Hematopoietic multipotent progenitor cell treated with erythropoietin and hydrocortisone succinate and interleukin-3 and kit ligand, for 17 days (in vitro differentiated cells): ENCODE data around the gene OR6P1.
A peak's percentile ranks its signal among the peaks of the same experiment; 100 is the strongest.

Experiments
- DNase-seq: peaks from one replicate; pipeline ENCODE4 v3.0.0-alpha.2; 2015; ENCODE audit warnings: low spot score

Gene OR6P1, protein sequence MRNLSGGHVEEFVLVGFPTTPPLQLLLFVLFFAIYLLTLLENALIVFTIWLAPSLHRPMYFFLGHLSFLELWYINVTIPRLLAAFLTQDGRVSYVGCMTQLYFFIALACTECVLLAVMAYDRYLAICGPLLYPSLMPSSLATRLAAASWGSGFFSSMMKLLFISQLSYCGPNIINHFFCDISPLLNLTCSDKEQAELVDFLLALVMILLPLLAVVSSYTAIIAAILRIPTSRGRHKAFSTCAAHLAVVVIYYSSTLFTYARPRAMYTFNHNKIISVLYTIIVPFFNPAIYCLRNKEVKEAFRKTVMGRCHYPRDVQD

DNA sequence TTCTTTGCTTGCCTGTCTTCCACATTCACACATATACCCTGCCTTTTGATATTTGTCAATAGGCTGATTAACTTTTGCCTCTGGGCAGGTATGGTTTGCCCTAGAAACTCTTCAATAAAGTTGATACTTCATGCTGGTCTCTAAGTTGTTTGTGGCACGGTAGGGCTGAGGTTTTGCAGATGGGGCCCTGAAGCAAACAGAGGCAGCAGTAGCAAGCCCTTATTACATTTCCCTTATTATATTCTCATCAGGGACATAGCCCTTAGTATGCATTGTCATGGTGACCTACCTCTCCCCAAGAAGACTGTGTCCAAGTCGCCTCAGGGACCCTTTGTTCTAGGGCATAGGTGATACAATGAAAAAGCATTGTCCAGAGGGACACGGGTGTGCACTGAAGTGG is at the start of gene OR6P1:
Gene OR6P1 (minus strand): TSS at position 101 of the 400 bp plus-strand sequence. CDS start 6,976 bp downstream, outside the sequence.
- DNase-seq = no peak

DNA sequence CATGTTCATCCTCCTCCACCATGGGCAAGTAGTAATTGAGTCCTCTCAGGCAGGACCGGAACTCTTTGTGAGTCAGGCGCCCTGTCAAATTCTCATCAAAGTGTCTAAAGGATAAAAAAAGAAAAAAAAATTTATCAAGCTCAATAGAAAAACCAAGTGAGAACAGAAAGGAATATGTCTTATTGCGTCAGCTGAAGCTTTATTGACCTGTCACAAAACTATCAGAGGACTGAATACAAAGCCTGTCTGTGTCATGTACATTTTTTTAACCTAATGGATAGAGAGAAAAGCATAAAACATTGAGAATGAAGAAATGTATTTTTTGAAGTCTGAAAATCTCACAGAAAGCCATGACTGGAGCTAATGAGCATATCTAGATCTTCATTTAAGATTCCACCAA is 43.4 kb upstream of the OR6P1 start:
- no peak for DNase-seq

DNA sequence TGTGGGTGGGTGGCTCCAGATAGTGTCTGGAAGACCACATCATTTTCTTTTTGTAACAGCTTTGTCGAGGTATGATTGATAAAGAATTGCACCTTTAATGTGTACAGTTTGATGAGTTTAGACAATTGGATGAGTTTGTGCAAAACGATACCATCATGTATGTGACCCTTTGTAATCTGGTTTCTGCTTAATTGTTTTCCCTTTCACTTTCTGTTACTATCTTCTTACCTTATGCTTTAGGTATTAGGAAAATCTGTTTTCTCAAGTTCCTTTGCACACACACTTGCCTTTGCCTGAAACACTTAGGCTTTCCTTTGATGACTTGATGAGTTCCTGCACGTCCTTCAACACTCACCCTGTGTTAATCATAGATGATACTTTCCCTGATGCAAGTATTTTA is 41.5 kb upstream of the OR6P1 start:
- DNase-seq = peak; percentile 5

DNA sequence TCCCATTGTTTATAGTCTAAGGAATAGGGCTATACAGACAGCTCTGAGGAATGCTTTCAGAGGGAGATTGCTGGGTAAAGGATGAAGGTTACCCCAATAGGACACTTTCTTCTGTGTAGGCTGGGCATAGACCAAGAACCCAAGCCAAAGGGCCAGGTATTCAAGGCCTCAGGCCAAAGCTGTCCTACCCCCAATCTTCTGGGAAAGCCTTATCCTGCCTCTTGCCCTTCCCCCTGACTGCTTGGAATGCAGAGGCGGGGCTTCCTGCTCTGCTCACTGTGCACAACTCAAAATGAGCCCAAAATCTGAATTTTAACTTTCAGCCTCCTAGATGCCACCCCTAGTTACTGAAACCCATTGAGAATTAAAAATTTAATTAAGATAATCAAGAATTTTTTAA is 36.9 kb upstream of the OR6P1 start:
- no peak for DNase-seq

DNA sequence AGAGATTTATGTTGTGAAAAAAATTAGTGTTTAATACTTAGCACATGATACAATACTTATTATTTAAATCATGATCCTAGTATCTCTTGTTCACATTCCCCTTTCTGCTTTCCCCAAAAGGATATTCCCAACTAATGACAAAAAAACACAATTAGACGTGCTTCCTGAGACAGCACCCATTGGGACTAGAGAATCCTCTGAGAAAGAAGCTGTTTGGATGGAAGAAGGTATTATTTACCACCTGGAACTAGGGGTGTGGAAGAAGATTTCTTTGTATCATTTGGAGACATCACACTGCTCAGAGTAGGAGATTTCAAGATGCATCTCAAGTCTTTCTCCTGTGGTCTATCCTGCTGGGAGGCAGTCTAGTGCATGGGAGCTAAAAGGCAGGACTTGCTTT is 34.6 kb upstream of the OR6P1 start, which contains the start of gene OR10Z1:
Gene OR10Z1 (plus strand): TSS at position 301 of the 400 bp plus-strand sequence. CDS start 1,171 bp downstream, outside the sequence.
- DNase-seq = no peak

DNA sequence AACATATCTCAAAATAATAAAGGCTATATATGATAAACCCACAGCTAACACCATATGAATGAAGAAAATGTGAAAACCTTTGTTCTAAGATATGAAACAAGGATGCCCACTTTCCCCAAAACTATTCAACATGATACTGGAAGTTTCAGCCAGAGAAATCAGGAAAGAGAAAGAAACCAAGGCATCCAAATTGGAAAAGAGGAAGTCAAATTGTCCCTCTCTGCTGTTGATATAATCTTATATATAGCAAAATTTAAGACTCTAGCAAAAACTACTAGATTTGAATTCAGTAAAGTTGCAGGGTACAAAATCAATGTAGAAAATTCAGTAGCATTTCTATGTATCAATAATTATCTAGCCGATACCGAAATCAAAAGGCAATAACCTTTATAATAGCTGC is 30.4 kb upstream of the OR6P1 start:
- no peak for DNase-seq

DNA sequence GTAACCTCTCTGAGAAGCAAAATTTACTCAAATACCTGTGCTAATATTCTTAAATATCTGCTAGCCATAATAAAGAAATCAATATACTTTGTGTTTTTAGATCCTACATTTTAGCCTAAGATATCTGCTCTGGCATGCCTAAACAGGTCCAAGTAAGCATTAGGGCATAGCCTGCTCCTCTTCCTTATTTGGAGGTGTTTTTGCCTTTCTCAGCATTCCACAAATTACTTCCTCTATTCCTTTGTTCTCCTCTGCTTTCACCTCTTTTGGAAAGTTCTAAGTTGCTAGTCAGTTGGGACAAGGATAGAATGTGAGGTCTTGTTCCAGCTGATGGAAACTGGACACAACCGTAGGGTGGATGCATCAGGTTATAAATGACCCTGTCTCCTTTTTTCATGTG is 16.6 kb upstream of the OR6P1 start:
- no peak for DNase-seq

DNA sequence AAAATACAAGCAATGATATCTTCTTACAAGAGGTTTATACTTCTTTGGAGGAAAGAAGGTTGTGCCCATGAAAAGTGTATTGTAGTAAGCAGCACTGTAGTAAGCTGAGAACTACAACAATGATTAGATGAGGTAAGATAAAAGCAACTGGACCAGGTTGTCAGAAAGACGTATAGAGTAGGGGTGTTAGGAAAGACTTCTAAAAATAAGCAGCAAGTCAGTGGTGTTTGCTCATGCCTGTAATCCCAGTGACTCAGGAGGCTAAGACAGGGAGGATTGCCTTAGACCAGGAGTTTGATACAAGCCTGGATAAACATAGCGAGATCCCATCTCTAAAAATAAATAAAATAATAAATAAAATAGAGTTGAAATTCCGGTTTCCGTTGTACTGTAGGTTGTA is 13.6 kb upstream of the OR6P1 start:
- no peak for DNase-seq

DNA sequence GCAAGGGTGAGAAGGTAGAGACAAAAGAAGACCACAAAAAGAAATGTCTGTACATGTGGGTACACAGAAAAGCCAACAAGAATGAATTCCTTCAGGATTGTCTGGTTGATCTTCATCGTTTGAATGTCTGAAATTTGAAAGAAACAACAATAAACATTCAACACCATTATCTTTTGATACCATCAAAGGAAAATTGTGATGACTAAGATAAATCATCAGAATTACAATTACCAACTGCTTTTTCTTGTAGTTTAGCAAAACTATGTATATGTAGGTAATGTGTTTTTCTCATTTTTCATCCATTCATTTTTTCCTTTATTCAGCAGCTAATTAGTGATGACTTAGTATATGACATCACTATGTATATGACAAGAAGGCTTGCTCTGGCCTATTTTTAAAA is 9.4 kb upstream of the OR6P1 start, which contains the start of gene OR10X1:
Gene OR10X1 (minus strand): TSS at position 167 of the 400 bp plus-strand sequence. CDS start 0 bp downstream, at position 167.
- DNase-seq = no peak

DNA sequence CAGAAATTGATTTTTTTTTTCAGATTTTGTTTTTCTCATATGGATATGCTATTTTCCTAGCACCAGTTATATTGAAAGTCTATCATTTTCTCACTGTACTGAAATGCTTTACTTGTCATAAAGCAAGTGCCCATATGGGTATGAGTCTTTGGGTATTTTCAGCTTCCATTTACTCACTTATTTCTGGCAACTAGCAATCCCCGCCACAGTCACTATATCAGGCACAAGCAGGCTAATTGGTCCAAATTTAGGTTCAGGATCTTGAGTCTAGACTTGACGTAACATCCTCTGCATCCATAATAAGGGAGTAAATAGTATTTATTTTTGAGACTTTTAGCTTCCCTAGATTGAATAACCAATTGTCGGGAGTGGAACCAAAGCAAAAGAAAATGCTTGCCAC is 7.2 kb upstream of the OR6P1 start:
- no peak for DNase-seq

DNA sequence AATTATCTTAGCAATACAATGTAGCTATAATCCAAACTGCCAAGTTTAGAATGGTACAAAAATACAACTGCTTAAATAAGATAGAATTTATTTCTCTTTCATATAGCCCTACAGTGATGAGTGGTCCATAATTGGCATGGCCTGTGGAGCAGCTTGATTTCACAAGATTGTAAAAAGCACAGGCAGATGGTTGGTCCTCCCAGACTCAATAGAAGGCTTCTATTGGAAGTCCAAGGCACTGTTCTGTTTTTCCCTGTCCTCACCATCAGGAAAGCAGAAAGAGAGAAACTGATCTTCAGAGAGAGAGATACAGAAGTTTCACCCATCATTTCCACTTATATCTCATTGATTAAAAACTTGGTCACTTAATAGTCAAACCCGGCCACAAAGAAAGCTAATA is 1.8 kb upstream of the OR6P1 start:
- DNase-seq = no peak

DNA sequence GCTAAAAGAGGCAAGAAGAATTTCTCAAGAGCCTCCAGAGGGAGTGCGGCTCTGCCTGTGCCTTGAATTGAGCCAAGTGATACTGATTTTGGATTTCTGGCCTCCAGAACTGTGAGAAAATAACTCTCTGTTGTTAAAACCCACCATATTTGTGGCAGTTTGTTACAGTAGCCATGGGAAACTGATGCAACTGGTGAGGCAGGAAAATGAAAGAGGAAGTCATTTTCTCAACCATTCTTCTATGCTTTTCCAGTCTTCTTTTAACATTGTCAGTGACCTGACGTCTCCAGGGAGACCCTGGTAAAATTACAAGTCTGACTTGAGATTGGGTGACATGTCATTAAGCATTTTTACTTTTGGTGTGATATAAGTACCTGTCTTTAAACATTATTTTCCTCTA is 5.8 kb downstream of the OR6P1 start:
- no peak for DNase-seq

DNA sequence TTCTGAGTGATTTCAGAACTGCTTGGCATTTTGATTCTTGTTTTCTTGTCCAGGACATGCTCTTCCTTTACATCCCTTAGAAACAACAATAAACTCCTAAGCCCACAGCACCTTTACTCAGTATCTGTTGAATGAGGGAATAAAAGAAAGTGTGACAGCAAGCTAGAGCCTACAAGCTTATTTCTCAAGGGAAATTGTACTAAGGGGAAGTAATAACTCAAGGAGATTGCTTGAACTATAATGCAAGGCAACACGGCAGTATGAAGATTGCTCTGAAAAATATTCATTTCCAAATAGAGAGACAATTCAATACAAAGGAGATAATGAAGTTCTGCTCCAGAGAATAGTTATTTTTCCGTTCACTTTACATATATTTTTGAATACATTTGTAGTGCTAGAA is 6.5 kb downstream of the OR6P1 start:
- DNase-seq = no peak

DNA sequence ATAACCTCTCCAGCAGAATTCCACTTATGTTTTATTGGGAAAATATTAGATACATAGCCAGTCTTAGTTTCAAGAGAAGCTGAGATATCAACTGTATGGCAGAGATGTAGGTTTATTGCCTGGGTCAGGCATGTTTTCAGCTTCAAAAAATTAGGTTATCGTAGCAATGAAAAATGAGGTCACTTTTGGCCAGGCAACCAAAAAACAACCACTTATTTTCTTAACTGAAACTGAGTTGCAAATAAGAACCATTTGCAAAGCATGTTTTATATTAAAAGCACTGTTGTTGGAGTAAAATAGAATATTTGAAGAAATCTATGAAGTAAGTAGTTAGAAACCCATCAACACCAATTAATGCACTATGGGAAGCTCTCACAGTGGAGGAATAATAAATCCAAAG is 10.7 kb downstream of the OR6P1 start:
- no peak for DNase-seq

DNA sequence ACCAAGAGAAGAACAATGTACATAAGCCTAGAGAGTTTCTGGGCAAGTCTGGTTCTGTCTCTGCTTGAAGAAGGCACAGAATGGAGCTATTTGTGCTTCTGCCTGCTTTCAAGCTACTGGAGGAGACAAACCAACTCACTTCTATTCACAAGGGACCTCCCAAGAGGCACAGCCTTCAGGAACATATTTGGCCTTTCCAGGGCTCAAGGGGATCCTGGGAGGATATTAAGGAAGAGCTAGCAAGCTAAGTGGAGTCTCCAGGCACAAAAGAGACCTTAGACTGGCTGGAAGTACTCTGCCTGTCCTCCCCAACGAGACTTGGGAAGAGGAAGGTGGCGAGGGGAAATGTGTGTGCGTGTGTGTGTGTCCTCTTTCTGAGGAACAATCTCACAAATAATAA is 16.0 kb downstream of the OR6P1 start, which contains the start of gene OR6Y1:
Gene OR6Y1 (minus strand): TSS at position 54 of the 400 bp plus-strand sequence. CDS start 6,300 bp downstream, outside the sequence.
- no peak for DNase-seq

DNA sequence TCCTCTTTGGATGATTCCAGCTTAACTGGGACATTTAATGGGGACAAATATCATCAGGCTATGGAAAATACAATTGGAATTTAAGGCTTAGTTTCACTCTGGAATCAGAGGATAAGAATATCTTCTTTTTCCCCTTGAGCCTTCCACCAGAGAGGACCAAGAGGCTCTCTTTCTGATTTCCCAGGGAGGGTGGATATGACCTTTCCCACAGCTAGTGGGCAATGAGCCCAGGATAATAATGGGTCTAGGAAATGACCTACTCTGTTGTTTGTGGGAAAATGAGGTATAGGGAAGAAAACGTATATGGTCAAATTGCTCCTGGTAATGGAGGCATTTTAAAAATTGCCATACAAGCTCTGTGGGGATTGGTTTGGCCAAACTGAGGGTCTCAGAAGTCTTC is 18.1 kb downstream of the OR6P1 start:
- DNase-seq = no peak

DNA sequence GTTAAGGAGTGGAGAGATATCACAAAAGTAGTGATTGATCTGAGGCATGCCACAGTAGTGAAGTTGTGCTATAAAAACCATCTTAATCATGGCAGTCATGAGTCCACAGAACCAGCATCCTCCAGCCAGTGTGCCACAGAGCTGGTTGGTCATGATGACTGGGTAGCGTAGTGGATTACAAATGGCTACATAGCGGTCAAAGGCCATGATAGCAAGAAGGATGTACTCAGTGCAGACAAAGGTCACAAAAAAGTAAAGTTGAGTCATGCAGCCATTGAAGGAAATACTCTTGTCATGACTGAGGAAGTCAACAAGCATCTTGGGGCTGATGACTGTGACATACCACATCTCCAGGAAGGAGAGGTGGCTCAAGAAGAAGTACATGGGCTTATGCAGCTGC is 22.8 kb downstream of the OR6P1 start:
- no peak for DNase-seq

DNA sequence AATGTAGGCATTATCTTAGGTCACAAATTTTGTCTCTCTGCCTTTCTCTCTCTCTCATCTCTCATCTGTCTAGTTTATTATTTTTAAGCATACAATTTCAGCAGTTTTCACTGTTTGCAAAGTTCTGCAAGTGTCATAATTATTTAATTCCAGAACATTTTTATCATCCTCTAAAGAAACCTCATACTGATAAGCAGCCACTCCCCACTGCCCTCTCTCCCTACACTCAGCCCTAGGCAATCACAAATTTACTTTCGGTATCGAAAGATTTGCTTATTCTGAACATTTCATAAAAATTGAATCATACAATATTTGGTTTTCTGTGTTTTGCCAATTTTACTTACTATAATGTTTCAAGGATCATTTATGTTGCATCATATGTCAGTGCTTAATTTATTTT is 32.8 kb downstream of the OR6P1 start:
- DNase-seq = no peak

DNA sequence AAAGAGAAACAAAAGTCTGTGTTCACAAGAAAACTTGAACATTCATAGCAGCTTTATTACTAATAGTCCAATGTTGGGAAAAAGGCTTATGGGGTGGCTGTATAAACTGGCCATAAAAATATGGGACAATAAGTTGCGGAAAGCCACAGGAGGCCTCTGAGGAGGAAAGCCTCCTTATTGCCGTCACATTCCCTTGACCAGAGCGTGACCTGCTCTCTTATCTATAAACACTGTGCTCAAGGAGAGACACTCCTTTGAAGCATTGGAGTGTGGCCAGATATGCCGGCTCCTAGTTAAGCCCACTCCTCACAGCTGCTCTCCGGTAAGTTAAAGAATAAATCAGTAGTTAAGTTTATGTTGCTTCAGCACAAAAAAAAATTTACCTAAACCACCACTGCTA is 35.9 kb downstream of the OR6P1 start:
- no peak for DNase-seq

DNA sequence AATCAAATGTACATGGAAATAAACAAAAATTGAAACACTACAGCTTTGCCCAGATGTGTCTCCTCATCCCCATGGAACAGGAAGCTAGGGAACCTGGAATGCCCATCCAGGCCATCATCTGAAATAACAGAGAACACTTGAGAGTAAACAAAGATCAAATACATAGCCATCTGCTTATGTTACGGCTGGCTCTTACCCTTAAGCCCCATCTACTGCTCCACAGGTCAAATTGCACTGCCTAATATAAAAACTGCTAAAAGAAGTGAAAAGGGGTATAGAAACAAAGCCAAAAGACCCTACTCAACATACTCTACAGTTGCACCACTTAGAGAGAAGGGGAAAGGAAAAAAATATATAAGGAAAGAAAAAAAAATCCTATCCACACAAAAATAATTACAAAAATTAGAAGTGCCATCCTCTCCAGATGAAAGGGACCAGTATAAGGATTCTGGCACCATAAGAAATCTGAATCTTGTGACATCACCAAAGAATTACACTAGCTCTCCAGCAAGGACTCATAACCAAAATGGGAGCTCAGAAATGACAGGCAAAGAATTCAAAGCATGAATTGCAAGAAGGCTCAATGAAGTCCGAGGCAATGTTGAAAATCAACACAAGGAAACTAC is 43.1 kb downstream of the OR6P1 start:
- no peak for DNase-seq

DNA sequence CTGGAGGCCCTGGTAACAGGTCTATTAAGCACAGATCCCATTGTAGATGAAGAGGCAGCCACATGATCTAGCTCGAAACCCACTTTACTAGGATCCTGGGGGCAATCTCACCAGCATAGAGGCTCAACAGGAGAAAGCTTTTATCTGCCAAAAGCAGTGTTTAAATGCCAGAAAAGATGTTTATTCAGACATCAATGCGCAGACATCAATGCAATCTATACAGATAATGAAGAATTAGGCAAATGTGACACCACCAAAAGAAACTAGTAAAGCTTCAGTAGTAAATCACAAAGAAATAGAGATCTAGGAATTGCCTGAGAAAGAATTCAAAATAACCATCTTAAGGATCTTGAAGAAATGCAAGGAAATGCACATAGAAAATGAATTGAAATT is 48.7 kb downstream of the OR6P1 start:
- no peak for DNase-seq

DNA sequence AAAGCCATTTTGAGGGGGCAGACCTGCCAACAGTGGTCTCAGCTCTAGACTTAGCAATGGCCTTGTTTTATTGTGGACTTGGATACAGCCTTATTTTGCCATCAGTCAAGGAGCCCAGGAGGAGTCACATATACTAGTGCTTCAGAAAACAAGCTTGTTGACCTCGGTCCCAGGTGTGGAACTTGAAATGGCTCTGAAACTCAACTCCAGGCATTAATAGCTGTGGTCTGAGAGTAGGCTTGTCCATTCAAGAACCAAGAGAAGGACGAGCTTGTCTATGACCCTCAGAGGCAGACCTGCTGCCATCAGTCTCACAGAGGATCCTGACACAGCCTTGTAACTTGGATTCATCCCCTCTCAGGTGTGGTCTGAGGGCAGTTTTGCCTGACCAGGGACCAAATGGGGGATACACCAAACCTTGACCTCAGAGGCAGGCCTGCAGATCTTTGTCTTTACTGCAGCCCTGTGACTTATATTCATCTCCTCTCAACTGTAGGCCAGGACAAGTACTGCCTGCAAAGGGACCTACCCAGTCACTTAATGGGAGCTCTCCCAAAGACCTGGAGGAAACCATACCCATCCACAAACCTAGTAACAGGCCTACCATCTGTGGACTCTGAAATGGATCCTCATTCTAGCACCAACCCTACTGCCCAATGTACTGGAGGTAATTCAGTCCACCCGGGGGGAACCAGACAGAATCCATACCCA is 49.3 kb downstream of the OR6P1 start:
- no peak for DNase-seq

DNA sequence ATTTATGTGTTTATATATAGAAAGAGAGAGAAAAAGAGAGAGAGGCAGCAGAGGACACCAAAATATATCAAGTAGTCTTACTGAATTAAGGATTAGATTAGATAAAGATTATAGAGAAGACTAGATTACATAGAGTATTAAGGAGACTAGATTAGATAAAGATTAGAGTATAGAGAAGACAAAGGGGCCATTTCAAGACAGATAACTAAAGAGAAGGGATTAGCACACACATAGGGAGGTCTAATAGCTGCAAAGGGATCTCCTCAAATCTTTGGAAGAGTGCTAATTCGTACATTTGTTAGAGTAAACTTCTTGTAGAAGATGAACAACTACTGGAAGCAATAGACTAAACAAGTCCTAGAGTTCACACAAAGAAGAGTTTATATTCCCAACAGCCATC is 50.4 kb downstream of the OR6P1 start:
- DNase-seq = no peak
